HepG2 (cell line): Measurements from ENCODE around the gene COX6A2. TPM values are rescaled to one million over a fixed set of nuclear protein-coding genes. Genes with fewer than 3 reads are reported as not detected.

Experiments
- ATAC-seq: fragments of 200-7000 bp; cut with Tn5 transposase; 3 replicates; pipeline ENCODE4 v1.9.1; 2020; ENCODE audit warnings: mild to moderate bottlenecking, moderate library complexity
- BruUV-seq: library from RNA; stranded (reverse); fragments of 400-500 nt; replicated peaks from 2 replicates; lab custom pipeline; 2021; lab: Mats Ljungman, UMichigan
- CTCF ChIA-PET: fragments of 300-600 bp; formaldehyde crosslinking; extraction: SDS; loops from one replicate; lab custom pipeline; 2021; ENCODE audit warnings: low total read pairs, inconsistent platforms, low intra/inter-chr PET ratio; lab: Yijun Ruan, JAX
- POLR2A ChIA-PET: fragments of 350-600 bp; sonication (Branson Sonifier 250); formaldehyde crosslinking; loops from one replicate; lab custom pipeline; 2020; ENCODE audit warnings: antibody characterized with exemption, inconsistent platforms; lab: Yijun Ruan, JAX
- DNase-seq: peaks from one replicate; pipeline ENCODE4 v3.0.0-alpha.2; 2015; ENCODE audit warnings: low spot score
- FAIRE-seq: peaks from 3 replicates; lab custom pipeline; 2011; peaks lifted over from hg19 to GRCh38; lab: Jason Lieb, UNC
- H2AFZ ChIP-seq: one replicate; pipeline ENCODE4 v1.6.1; 2011; ENCODE audit warnings: low read length, inconsistent platforms
- H3K27ac ChIP-seq: fragments of 300-600 bp; 3 replicates; pipeline ENCODE4 v1.8.0; 2011; ENCODE audit warnings: mixed run types, mild to moderate bottlenecking, mixed read lengths, low read length, inconsistent platforms; ENCODE audit not compliant: insufficient read depth; ENCODE audit errors: extremely low read length
- H3K27me3 ChIP-seq, 2 experiments: fragments of 200-600 bp in 1 of 2; 2 replicates in 1 of 2; 3 replicates in 1 of 2; pipeline versions ENCODE4 v1.6.0 to v1.8.0; 2011; ENCODE audit warnings: low read length in 2 of 2, mild to moderate bottlenecking in 2 of 2, moderate library complexity in 2 of 2, inconsistent platforms in 1 of 2; ENCODE audit not compliant: insufficient read depth in 2 of 2, control insufficient read depth in 1 of 2
- H3K36me3 ChIP-seq, 2 experiments: fragments of 200-600 bp in 1 of 2; replicated peaks in 1 of 2; 2 replicates in 1 of 2; 3 replicates in 1 of 2; pipeline versions ENCODE4 v1.5.1 to v1.8.0; 2011; ENCODE audit warnings: low read length in 2 of 2, inconsistent platforms in 1 of 2; ENCODE audit not compliant: insufficient read depth in 2 of 2, control insufficient read depth in 1 of 2
- H3K4me1 ChIP-seq: 2 replicates; pipeline ENCODE4 v1.5.1; 2012; ENCODE audit warnings: low read length, inconsistent platforms; ENCODE audit not compliant: insufficient read depth
- H3K4me2 ChIP-seq: 2 replicates; pipeline ENCODE4 v1.6.0; 2011; ENCODE audit warnings: low read depth, low read length, inconsistent platforms
- H3K4me3 ChIP-seq, 3 experiments: fragments of 200-600 bp in 1 of 3; sonication (generic), shearing (Covaris generic) in 1 of 3; replicated peaks in 1 of 3; 2 replicates each; pipeline ENCODE4 v1.5.1; 2011 to 2016; ENCODE audit warnings: low read length in 3 of 3, inconsistent platforms in 2 of 3, low read depth in 2 of 3, mild to moderate bottlenecking in 2 of 3, control low read depth in 1 of 3, mixed read lengths in 1 of 3; ENCODE audit not compliant: insufficient read depth in 1 of 3
- H3K79me2 ChIP-seq: one replicate; pipeline ENCODE4 v1.6.1; 2011; ENCODE audit warnings: low read length, inconsistent platforms; ENCODE audit not compliant: insufficient read depth
- H3K9ac ChIP-seq: 2 replicates; pipeline ENCODE4 v1.6.0; 2011; ENCODE audit warnings: mild to moderate bottlenecking, low read depth, low read length, inconsistent platforms; ENCODE audit not compliant: insufficient read depth
- H3K9me3 ChIP-seq: 2 replicates; pipeline ENCODE4 v1.5.1; 2012; ENCODE audit warnings: mild to moderate bottlenecking, low read length
- H4K20me1 ChIP-seq: 2 replicates; pipeline ENCODE4 v1.6.0; 2011; ENCODE audit warnings: inconsistent platforms, mild to moderate bottlenecking, low read length, moderate library complexity; ENCODE audit not compliant: insufficient read depth
- ELF1 ChIP-seq: sonication (generic); formaldehyde crosslinking; IDR thresholded peaks from 2 replicates; pipeline ENCODE4 v1.4.0; 2020; ENCODE audit warnings: missing genetic modification reagents
- ESRRA ChIP-seq: sonication (generic); formaldehyde crosslinking; IDR thresholded peaks from 2 replicates; pipeline ENCODE4 v1.5.1; 2020; ENCODE audit warnings: mild to moderate bottlenecking, low read depth, missing genetic modification reagents
- HNRNPLL ChIP-seq: fragments of 200-400 bp; formaldehyde crosslinking; IDR thresholded peaks from 2 replicates; pipeline ENCODE4 v1.6.1; 2017; ENCODE audit warnings: mild to moderate bottlenecking, low read depth, low read length; ENCODE audit not compliant: poor library complexity, severe bottlenecking
- HOXA5 ChIP-seq: sonication (generic); formaldehyde crosslinking; IDR thresholded peaks from 2 replicates; pipeline ENCODE4 v1.4.0; 2020; ENCODE audit warnings: missing genetic modification reagents
- NBN ChIP-seq: fragments of 450-650 bp; conservative IDR thresholded peaks from 2 replicates; pipeline ENCODE4 v1.6.1; 2017
- SP140L ChIP-seq: sonication (generic); formaldehyde crosslinking; IDR thresholded peaks from 2 replicates; pipeline ENCODE4 v1.4.0; 2020; ENCODE audit warnings: missing genetic modification reagents, borderline replicate concordance
- TBX2 ChIP-seq: sonication (generic); formaldehyde crosslinking; IDR thresholded peaks from 2 replicates; pipeline ENCODE4 v1.5.0; 2020; ENCODE audit warnings: missing genetic modification reagents, mild to moderate bottlenecking, borderline replicate concordance
- ZNF589 ChIP-seq: sonication (generic); formaldehyde crosslinking; conservative IDR thresholded peaks from 2 replicates; pipeline ENCODE4 v1.8.0; 2022; ENCODE audit warnings: mild to moderate bottlenecking, moderate library complexity, missing genetic modification reagents
- ZNF605 ChIP-seq: sonication (generic); formaldehyde crosslinking; IDR thresholded peaks from 2 replicates; pipeline ENCODE4 v1.8.0; 2022; ENCODE audit warnings: mild to moderate bottlenecking, missing genetic modification reagents
- ZNF781 ChIP-seq: sonication (generic); formaldehyde crosslinking; IDR thresholded peaks from 2 replicates; pipeline ENCODE4 v1.5.1; 2020; ENCODE audit warnings: borderline replicate concordance, mild to moderate bottlenecking, missing genetic modification reagents; ENCODE audit errors: not compliant biosample characterization
- WGBS: methylation state at CpG from one replicate; pipeline ENCODE4 v1.1.6; 2017; ENCODE audit warnings: low lambda C conversion rate; 5-methylcytosine and 5-hydroxymethylcytosine counted together
- in situ Hi-C: cut with HindIII; loops from 2 replicates; pipeline ENCODE4 v1.10.0; 2017; ENCODE audit warnings: low pct_unique_long_range_greater_than_20kb; ENCODE audit not compliant: extremely low pct_ligation_motif_present
- intact Hi-C: fragments of 100-400 bp; cut with micrococcal nuclease; formaldehyde crosslinking; loops from one replicate; pipeline ENCODE4 v1.10.0; 2022; ENCODE audit not compliant: unreplicated experiment
- polyA plus RNA-seq, 8 experiments: library from polyadenylated mRNA; depleted of rRNA in 3 of 8; stranded (reverse) in 7 of 8; unstranded in 1 of 8; fragments of >200 nt; fragmentation: Illumina TruSeq in 4 of 8; extraction: Trizol in 4 of 8; gene quantifications; 2 replicates each; pipeline versions ENCODE4 v1.2.1 to v1.2.3, GENCODE V29; 2011 to 2016; ENCODE audit warnings: low read depth in 4 of 8, missing spikeins in 1 of 8, mixed read lengths in 1 of 8; ENCODE audit not compliant: insufficient read depth in 1 of 8
- total RNA-seq, 5 experiments: library from RNA; depleted of rRNA; stranded (reverse); fragments of >200 nt; fragmentation: Illumina TruSeq; extraction: Trizol; gene quantifications; 2 replicates each; pipeline ENCODE4 v1.2.3, GENCODE V29; 2016; ENCODE audit warnings: low read depth in 1 of 5
- TF ChIP-seq, protein P1 (sequence below): conservative IDR thresholded peaks from 2 replicates; pipeline ENCODE4 v1.6.1; 2018; ENCODE audit warnings: missing genetic modification reagents
- TF ChIP-seq, protein P2 (sequence below): sonication (generic); formaldehyde crosslinking; conservative IDR thresholded peaks from 2 replicates; pipeline ENCODE4 v1.4.0; 2020; ENCODE audit warnings: missing genetic modification reagents

COX6A2 gene
- total and polyA plus RNA-seq, 2 of the 13 experiments (the other 11 are each of a cell fraction or from before 2014, with no cell fraction given): not detected

DNA sequence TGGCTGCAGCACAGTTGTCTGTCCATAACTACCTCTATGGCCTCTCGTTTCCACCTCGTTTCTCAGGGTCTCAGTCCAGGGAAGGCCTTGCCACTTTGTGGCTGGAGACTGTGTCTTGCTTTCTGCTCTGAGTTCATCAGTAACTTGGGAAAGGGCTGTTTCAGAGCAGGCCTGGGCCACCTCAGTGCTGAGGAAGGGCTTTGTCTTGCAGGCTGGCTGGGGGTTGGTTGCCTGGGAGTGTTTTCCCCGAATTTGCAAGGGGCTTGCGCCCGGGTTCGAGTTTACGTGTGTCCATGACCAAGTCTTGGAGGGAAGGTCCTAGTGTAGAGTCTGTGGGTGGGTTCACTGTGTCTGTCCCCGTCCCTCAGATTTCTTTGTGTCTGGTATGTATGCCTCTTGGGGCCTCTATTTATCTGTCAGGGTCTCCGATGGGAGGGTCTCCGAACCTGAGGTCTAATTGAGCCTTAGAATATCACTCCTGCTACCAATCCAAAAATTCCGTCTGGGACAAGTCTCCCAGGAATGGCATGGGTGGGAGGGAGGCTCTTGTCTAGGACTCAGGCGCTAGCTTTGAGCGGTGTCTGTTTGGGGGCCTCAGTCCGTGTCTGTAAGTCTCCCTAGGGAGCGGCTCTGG is 43.2 kb upstream of the COX6A2 start:
- Histone ChIP-seq H3K27me3 (peaks cover 0 to 7% of the 10 kb centered on the region in 2 experiments; a peak in 1 of 5 replicates), H3K9ac (peak overlapping the region; percentile 50; the same call in 1 of the 2 replicates), H2AFZ (peak overlapping the region; percentile 30), H3K4me2 (peak overlapping the region; percentile 82), H3K4me3 (peak overlapping the region; percentile 53 to 74 (median 61)), H3K36me3 (peaks cover 2 to 9% of the 10 kb centered on the region in 2 experiments; a peak in 4 of 5 replicates), H3K79me2 (no peaks in the 10 kb centered on the region), H3K9me3 (no peaks in the 10 kb centered on the region), H3K4me1 (peaks cover 42% of the 10 kb centered on the region), H4K20me1 (no peaks in the 10 kb centered on the region), H3K27ac (no peak overlapping the region)
- CTCF ChIA-PET: no interaction called here
- 0 out of 2 replicates have a peak, but pooled peaks have one; percentile 13 for TF ChIP-seq HOXA5 (CRISPR knock-in tag)
- no peak for TF ChIP-seq ZNF605
- TF ChIP-seq NBN: no peak
- no peak for TF ChIP-seq SP140L (CRISPR knock-in tag)
- no peak for TF ChIP-seq ESRRA
- TF ChIP-seq, protein P1, sequence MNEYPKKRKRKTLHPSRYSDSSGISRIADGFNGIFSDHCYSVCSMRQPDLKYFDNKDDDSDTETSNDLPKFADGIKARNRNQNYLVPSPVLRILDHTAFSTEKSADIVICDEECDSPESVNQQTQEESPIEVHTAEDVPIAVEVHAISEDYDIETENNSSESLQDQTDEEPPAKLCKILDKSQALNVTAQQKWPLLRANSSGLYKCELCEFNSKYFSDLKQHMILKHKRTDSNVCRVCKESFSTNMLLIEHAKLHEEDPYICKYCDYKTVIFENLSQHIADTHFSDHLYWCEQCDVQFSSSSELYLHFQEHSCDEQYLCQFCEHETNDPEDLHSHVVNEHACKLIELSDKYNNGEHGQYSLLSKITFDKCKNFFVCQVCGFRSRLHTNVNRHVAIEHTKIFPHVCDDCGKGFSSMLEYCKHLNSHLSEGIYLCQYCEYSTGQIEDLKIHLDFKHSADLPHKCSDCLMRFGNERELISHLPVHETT (CRISPR knock-in tag): no peak
- no peak for TF ChIP-seq ZNF589 (CRISPR knock-in tag)
- TF ChIP-seq HNRNPLL: no peak
- no peak for TF ChIP-seq ZNF781 (CRISPR knock-in tag)
- TF ChIP-seq TBX2 (CRISPR knock-in tag): 0 out of 2 replicates have a peak, but pooled peaks have one; percentile 11
- TF ChIP-seq, protein P2, sequence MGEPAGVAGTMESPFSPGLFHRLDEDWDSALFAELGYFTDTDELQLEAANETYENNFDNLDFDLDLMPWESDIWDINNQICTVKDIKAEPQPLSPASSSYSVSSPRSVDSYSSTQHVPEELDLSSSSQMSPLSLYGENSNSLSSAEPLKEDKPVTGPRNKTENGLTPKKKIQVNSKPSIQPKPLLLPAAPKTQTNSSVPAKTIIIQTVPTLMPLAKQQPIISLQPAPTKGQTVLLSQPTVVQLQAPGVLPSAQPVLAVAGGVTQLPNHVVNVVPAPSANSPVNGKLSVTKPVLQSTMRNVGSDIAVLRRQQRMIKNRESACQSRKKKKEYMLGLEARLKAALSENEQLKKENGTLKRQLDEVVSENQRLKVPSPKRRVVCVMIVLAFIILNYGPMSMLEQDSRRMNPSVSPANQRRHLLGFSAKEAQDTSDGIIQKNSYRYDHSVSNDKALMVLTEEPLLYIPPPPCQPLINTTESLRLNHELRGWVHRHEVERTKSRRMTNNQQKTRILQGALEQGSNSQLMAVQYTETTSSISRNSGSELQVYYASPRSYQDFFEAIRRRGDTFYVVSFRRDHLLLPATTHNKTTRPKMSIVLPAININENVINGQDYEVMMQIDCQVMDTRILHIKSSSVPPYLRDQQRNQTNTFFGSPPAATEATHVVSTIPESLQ (CRISPR knock-in tag): no peak
- no peak for TF ChIP-seq ELF1
- no peak for FAIRE-seq
- no TSS peak for BruUV-seq
- no peak; the same call in 1 of the 3 replicates for ATAC-seq
- 49% methylated on average over 14 of the region's 15 CpGs for WGBS
- in situ Hi-C loops (no loop called here), intact Hi-C loops (no loop called here)
- POLR2A ChIA-PET: interaction anchor here (0.8 to 1.3 kb wide), 4 partner anchors 12 to 37 kb away, joined by 3 to 13 read pairs (median 3); partner anchors contain the start of genes ARMC5 and RUSF1
- no peak for DNase-seq
